UCSD-AML1 (cell line): ENCODE data around the gene CCBE1.

ENCODE experiments used
- DNase-seq: peaks from one replicate; lab custom pipeline; 2025; ENCODE audit not compliant: unreplicated experiment; lab: John Stamatoyannopoulos, UW

The CCBE1 gene

DNA sequence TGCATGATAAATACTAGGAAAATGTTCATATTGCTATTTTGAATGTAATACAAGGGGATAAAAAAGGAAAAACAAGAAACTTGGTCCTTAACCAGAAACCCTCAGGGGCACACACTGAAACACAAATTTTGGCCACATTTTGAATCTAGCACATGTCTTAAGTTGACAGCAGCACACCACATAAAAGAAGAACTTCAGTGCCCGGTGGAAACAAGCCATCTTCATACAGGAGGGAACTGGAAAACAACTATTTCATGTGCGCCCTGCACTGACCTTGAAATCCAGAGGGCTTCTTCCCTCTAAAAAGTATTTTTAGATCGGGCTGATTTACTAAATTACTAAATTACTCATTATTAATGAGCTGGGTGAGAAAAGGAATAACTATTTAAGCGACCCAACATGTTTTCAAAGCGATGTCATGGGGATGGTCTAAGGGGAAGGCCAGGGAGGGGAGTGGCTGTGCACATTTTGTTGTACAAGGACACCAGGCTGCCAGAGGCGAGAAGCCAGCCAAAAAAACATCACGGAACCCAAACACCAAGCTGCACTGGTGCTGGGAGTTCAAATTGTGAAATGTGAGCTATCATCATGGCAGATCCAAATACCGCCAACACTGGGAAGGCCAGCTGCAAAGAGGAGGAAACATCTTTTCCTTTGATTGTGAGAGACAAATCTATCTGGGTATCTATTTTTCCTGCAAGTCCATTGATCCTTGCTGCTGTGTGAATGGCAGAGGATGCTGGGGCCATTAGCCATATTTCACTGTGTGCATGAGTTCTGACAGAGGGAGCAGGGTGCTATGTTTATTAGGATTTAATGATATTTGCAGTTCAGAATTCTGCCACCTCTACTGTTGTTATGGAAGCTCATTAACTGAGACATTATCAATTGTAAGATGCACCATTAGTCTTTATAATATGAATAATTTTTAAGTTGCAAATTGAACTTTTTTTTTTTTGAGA, 187.5 kb downstream of the CCBE1 start:
- DNase-seq, result no peak

DNA sequence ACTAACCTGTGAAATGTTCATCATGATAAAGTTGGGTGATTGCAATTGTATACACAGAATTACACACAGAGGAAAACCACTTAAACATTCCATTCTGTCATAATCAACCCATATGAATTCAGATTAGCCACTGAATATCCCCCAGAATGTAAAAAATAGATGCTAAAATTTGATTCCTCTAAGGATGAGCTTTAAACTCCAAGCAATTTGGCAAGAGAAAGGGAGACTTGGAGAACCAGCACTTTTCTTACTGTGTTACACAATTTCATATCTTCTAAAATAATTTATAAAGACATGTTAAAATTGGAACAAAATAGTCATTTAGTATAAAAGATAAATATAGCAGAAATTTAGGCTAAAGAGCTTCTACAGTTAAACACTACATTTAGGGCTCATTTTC, 191.9 kb downstream of the CCBE1 start:
- DNase-seq, result no peak

- no peak for DNase-seq
Measured at GRCh38 chr18:59502274-59503175, 194.7 kb downstream of the CCBE1 start.

- no peak for DNase-seq
Measured at GRCh38 chr18:59501920-59502273, 195.3 kb downstream of the CCBE1 start.

DNA sequence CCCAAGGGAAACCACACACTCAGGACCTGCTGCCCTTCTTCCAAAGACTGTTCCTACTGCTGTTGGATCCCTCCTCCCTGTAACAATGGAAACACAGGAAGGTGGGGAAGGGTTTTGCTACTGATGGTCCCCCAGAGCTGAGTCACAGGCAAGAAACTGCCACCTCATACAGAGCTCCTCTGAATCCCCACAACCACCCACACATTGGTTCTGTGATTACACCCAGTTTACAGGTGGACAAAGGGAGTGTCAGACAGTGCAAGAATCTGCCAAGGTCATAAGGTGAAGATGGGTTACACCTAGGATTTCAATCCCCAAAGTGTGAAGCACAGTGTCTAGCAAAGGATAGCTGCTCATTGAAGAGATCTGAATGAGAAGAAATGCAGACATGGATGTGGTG, 196.5 kb downstream of the CCBE1 start:
- no peak for DNase-seq

DNA sequence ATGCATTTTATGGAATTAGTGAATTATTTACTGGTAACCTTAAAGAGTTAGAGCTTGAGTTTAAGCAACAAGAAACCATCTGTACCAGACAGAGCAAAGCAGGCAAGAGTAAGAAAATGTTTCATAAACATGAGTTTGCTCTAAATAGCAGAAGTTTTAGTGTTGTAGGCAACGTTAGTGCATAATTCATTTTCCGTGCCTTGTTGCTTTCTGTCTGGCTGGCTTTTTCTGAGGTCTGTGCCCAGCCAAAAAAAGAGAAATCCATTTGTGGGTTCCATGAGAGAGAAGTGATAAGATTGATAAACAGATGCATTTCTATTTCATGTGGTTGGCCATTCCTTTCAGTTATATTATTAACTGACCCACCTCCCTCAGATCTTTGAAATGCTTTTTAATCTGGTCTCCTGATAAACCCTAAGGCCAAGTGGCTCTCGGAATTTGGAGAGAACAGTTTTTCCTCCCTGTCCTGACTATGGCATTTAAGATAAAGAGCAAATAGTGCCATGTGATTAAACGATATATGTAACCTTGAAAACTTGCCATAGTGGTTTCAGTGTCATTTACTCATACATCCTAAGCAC, 198.6 kb downstream of the CCBE1 start:
- DNase-seq, result no peak

DNA sequence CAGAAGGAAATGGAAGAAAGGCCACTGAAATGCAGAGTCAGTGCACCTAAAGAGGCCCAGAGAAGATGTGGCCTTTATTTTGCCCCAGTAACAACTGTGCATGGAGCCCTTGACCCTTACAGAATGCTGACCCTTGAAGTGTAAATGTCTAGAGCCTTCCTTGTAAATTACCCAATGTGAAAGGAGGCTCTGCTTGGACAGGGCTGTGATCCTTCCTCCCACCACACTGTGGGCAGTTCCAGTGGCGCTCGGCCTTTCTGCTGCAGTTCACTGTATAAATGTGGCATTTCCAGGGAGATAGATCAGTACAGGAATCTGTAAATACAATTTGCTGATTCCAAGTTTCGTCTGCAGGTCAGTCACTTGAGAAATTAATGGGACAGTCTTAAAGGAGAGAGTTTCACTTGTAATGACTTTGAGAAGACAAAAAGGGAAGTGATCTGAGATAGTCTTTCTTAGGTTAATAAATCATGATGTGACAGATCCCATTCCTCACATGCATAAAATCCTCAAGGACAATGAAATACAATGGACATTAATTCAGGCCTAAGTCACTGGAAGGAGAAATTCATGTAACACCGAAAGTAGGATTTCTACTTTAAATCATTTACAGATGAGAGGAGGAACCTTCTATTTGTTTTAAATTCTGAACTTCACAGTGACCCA, 204.3 kb downstream of the CCBE1 start:
- DNase-seq, result no peak

DNA sequence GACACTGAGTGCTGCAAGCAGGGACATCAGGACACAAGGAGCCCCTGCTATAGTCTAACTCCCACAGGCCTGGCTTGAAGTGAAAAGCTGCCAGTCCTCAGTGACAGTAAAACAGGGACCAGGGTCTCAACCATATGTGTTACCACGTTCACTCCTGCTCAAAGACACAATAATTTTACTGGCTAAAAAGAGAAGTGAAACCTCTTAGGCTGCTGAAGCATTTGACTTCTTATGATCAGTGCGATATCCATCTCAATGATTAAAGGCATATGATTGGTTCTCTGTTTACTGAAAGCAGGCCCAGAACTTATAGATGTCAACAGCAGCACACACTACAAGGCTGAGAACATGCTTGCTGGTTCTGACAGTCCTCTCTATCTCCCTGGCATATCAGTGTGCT, 208.3 kb downstream of the CCBE1 start:
- DNase-seq, result no peak

DNA sequence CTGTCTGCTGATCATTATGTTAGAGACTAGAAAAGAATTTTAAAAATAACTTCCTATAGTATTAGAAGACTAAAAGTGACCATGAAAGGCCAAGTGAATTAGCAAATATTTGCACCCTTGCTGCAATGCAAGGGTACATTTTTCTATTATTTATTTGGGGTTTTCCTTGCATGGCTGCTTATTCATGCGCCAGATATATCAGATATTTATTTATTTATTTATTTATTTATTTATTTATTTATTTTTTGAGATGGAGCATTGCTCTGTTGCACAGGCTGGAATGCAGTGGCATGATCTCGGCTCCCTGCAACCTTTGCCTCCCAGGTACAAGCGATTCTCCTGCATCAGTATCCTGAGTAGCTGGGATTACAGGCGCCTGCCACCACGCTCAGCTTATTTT, 211.8 kb downstream of the CCBE1 start:
- DNase-seq, result no peak

GRCh38 chr18:59484561-59485328, 212.5 kb downstream of the CCBE1 start:
- DNase-seq, result no peak

DNA sequence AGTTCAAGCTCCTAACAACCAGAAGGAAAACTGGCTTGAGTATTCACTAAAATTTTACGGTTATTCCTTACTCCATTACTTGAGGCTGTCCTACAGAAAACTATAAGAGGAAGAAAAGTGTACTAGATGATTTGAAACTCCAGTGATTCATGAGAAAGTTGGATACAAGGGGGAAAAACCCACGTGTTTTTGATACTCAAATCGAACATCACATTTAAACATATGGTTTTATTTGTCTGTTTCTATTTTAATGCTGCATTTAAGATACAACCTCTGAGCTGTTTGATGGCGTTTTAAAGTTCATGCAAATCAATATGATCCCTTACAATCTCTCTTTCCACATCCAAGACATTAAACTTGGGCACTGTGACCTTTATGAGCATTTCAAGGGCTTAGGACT, 213.1 kb downstream of the CCBE1 start:
- DNase-seq, result no peak

GRCh38 chr18:59481436-59481835, 215.8 kb downstream of the CCBE1 start:
- no peak for DNase-seq

GRCh38 chr18:59479776-59480175, 217.4 kb downstream of the CCBE1 start:
- DNase-seq, result no peak

DNA sequence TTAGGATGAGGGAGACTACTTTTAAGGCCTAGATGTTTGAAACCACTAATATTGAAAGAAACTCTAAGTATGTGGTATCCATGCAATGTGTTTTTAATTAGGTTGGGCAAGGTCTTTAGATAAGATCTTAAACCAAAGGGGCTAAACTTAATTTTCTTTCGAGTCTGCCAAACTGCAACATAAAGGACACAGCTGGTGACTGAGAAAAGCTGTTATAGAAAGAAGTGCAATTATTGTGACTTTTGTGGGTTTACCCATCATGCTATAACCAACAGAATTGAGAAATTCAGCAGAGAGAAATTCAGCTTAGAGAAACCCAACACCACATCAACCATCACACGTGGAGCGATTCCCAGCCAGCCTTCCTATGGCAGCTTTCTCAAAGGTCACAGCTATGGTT, 218.6 kb downstream of the CCBE1 start:
- DNase-seq, result no peak

DNA sequence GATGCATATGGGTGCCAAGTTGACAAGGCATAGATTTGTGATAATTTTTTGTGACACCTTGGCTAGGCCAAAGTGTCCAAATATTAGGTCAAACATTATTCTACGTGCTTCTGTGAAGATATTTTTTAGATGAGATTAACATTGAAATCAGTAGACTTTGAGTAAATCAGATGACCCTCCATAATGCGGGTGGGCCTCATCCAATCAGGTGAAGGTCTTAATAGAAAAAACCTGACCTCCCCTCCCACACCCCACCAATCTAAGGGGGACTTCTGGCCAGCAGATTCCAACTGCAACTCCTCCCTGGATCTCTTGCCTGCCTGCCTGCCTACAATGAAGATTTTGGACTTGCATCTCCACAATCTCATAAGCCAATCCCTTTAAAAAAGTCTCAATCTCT, 219.4 kb downstream of the CCBE1 start:
- no peak for DNase-seq

- DNase-seq, result no peak
Measured at GRCh38 chr18:59470561-59471121, 226.6 kb downstream of the CCBE1 start.

DNA sequence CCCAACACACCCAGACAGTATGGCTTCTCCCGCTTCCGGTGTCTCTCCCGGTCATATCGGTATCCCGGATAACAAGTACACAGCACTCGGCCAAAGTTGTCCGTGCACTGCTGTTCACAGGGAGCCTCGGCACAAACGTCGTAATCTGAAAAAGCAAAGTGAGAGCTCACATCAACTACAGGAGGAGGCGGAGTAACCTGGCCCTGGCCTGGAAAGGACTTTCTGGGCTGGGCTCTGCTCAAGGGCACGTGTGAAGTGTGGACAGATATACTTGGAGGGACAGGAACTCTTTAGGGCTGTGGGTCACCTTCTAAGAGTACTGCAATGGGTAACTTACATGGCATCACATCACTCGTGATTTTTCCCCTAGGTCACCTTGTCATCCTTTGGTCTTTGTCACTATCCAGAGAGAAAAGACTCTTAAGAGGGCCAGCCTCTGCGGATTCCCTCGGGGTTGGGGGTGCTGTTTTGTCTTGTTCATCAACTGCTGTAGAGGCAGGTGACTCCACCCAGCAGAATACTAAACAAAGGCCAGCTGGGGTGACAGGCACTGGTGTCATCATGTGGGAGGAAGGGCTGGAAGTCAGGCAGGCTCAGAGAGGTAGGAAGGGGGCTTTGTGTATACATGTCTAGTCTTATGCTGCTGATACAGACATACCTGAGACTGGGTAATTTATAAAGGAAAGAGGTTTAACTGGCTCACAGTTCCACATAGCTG, 227.6 kb downstream of the CCBE1 start:
- no peak for DNase-seq

DNA sequence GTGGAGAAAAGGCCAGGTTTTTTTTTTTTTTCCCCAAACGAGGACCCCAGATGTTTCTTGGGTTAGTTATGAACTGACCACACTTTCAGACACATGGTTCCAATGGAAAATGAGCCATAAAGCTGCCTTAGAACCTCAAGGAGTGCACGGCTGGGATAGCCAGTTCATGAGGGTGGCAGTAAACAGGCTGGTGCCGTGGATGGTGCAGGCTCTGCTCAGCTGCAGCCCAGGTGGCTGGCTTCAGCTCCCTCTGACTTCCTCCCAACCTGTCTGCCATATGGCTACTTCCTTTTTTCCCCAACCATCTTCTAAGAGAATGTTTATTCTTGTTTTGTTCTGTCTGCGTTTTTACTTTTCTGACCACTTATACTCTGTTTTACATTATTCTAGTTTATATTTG, 228.4 kb downstream of the CCBE1 start:
- DNase-seq, result no peak

GRCh38 chr18:59467497-59467896, 229.7 kb downstream of the CCBE1 start:
- no peak for DNase-seq
